HepG2 (cell line): ENCODE data around the gene PANK2. TPM values are rescaled to one million over a fixed set of nuclear protein-coding genes. Genes with fewer than 3 reads are reported as not detected.
A peak's percentile ranks its signal among the peaks of the same experiment; 100 is the strongest.

Experiments
- ETS1 ChIP-seq: sonication (generic); formaldehyde crosslinking; IDR thresholded peaks from 2 replicates; pipeline ENCODE4 v1.4.0; 2020; ENCODE audit warnings: missing genetic modification reagents
- HHEX ChIP-seq: IDR thresholded peaks from 2 replicates; pipeline ENCODE4 v1.6.1; 2016; ENCODE audit warnings: control low read depth
- HNF4G ChIP-seq, 2 experiments: sonication (generic) in 1 of 2; formaldehyde crosslinking in 1 of 2; IDR thresholded peaks; 2 replicates each; pipeline versions ENCODE4 v1.4.0 to v1.6.1; 2011 to 2020; ENCODE audit warnings: borderline replicate concordance in 2 of 2, low read depth in 2 of 2, mild to moderate bottlenecking in 2 of 2, low read length in 1 of 2, missing genetic modification reagents in 1 of 2, moderate library complexity in 1 of 2
- KAT2B ChIP-seq: fragments of 150-350 bp; IDR thresholded peaks from 2 replicates; pipeline ENCODE4 v1.6.1; 2014; ENCODE audit warnings: low read depth, low read length, borderline replicate concordance
- PHF8 ChIP-seq: sonication (generic); formaldehyde crosslinking; IDR thresholded peaks from 2 replicates; pipeline ENCODE4 v1.5.0; 2020; ENCODE audit warnings: missing genetic modification reagents
- RELA ChIP-seq: sonication (generic); formaldehyde crosslinking; IDR thresholded peaks from 2 replicates; pipeline ENCODE4 v1.4.0; 2020; ENCODE audit warnings: missing genetic modification reagents
- RORA ChIP-seq: sonication (generic); formaldehyde crosslinking; IDR thresholded peaks from 2 replicates; pipeline ENCODE4 v1.5.0; 2020; ENCODE audit warnings: mild to moderate bottlenecking, missing genetic modification reagents, moderate library complexity
- ZBTB26 ChIP-seq: IDR thresholded peaks from 2 replicates; pipeline ENCODE4 v1.6.1; 2016; ENCODE audit warnings: missing compliant biosample characterization, missing genetic modification reagents, borderline replicate concordance
- ZFAT ChIP-seq: sonication (generic); formaldehyde crosslinking; conservative IDR thresholded peaks from 2 replicates; pipeline ENCODE4 v1.8.1; 2023; ENCODE audit warnings: missing genetic modification reagents, inconsistent platforms
- ZNF225 ChIP-seq: sonication (generic); formaldehyde crosslinking; IDR thresholded peaks from 2 replicates; pipeline ENCODE4 v1.4.0; 2020; ENCODE audit warnings: mild to moderate bottlenecking, missing genetic modification reagents
- ZNF280D ChIP-seq: sonication (generic); formaldehyde crosslinking; IDR thresholded peaks from 2 replicates; pipeline ENCODE4 v1.5.1; 2020; ENCODE audit warnings: mild to moderate bottlenecking, missing genetic modification reagents
- ZNF414 ChIP-seq: sonication (generic); formaldehyde crosslinking; IDR thresholded peaks from 2 replicates; pipeline ENCODE4 v1.5.0; 2020; ENCODE audit warnings: missing genetic modification reagents
- ZNF556 ChIP-seq: sonication (generic); formaldehyde crosslinking; IDR thresholded peaks from 2 replicates; pipeline ENCODE4 v1.4.0; 2020; ENCODE audit warnings: mild to moderate bottlenecking, missing genetic modification reagents, borderline replicate concordance
- ZNF563 ChIP-seq: sonication (generic); formaldehyde crosslinking; IDR thresholded peaks from 2 replicates; pipeline ENCODE4 v1.8.0; 2022; ENCODE audit warnings: mild to moderate bottlenecking, moderate library complexity, missing genetic modification reagents
- ZNF704 ChIP-seq: sonication (generic); formaldehyde crosslinking; IDR thresholded peaks from 2 replicates; pipeline ENCODE4 v1.8.1; 2023; ENCODE audit warnings: mild to moderate bottlenecking, inconsistent platforms, moderate library complexity, missing genetic modification reagents, borderline replicate concordance
- ZNF710 ChIP-seq: sonication (generic); formaldehyde crosslinking; IDR thresholded peaks from 2 replicates; pipeline ENCODE4 v1.5.0; 2020; ENCODE audit warnings: mild to moderate bottlenecking, missing genetic modification reagents, borderline replicate concordance
- ZNF781 ChIP-seq: sonication (generic); formaldehyde crosslinking; IDR thresholded peaks from 2 replicates; pipeline ENCODE4 v1.5.1; 2020; ENCODE audit warnings: borderline replicate concordance, mild to moderate bottlenecking, missing genetic modification reagents; ENCODE audit errors: not compliant biosample characterization
- polyA plus RNA-seq, 8 experiments: library from polyadenylated mRNA; depleted of rRNA in 3 of 8; stranded (reverse) in 7 of 8; unstranded in 1 of 8; fragments of >200 nt; fragmentation: Illumina TruSeq in 4 of 8; extraction: Trizol in 4 of 8; gene quantifications; 2 replicates each; pipeline versions ENCODE4 v1.2.1 to v1.2.3, GENCODE V29; 2011 to 2016; ENCODE audit warnings: low read depth in 4 of 8, missing spikeins in 1 of 8, mixed read lengths in 1 of 8; ENCODE audit not compliant: insufficient read depth in 1 of 8
- total RNA-seq, 5 experiments: library from RNA; depleted of rRNA; stranded (reverse); fragments of >200 nt; fragmentation: Illumina TruSeq; extraction: Trizol; gene quantifications; 2 replicates each; pipeline ENCODE4 v1.2.3, GENCODE V29; 2016; ENCODE audit warnings: low read depth in 1 of 5

The PANK2 gene
- total and polyA plus RNA-seq, 2 of the 13 experiments (the other 11 are each of a cell fraction or from before 2014, with no cell fraction given): 39.2 to 123 TPM

GRCh38 chr20:3925899-3926638, 36.9 kb downstream of the PANK2 start (continued):
- no peak for TF ChIP-seq ZNF280D (CRISPR knock-in tag)
- TF ChIP-seq HNF4G (IDR thresholded peaks at IDR 0.05; ENCODE audit: borderline replicate concordance, low read depth, low read length): no peak
- TF ChIP-seq HNF4G (CRISPR knock-in tag; IDR thresholded peaks at IDR 0.05; ENCODE audit: borderline replicate concordance, low read depth): no peak
- TF ChIP-seq ZNF563: 0 out of 2 replicates have a peak, but pooled peaks have one; percentile 11
- no peak; the same call in 1 of the 2 replicates for TF ChIP-seq ZNF704 (CRISPR knock-in tag)
- no peak for TF ChIP-seq ZNF781 (CRISPR knock-in tag)
- TF ChIP-seq ZNF414 (CRISPR knock-in tag): no peak
- TF ChIP-seq RELA (CRISPR knock-in tag): no peak
- TF ChIP-seq ETS1: no peak
- TF ChIP-seq RORA (CRISPR knock-in tag): no peak
- TF ChIP-seq ZNF556: no peak
- no peak for TF ChIP-seq ZFAT (CRISPR knock-in tag)
- TF ChIP-seq ZBTB26 (CRISPR knock-in tag): no peak
- no peak for TF ChIP-seq HHEX (CRISPR knock-in tag)
- no peak; the same call in 1 of the 2 replicates for TF ChIP-seq PHF8 (CRISPR knock-in tag)
- TF ChIP-seq ZNF710 (CRISPR knock-in tag): 0 out of 2 replicates have a peak, but pooled peaks have one; percentile 26
- TF ChIP-seq ZNF225 (CRISPR knock-in tag): no peak
- TF ChIP-seq KAT2B: no peak
